ENCODE measurements around the gene TTI1.

DNA sequence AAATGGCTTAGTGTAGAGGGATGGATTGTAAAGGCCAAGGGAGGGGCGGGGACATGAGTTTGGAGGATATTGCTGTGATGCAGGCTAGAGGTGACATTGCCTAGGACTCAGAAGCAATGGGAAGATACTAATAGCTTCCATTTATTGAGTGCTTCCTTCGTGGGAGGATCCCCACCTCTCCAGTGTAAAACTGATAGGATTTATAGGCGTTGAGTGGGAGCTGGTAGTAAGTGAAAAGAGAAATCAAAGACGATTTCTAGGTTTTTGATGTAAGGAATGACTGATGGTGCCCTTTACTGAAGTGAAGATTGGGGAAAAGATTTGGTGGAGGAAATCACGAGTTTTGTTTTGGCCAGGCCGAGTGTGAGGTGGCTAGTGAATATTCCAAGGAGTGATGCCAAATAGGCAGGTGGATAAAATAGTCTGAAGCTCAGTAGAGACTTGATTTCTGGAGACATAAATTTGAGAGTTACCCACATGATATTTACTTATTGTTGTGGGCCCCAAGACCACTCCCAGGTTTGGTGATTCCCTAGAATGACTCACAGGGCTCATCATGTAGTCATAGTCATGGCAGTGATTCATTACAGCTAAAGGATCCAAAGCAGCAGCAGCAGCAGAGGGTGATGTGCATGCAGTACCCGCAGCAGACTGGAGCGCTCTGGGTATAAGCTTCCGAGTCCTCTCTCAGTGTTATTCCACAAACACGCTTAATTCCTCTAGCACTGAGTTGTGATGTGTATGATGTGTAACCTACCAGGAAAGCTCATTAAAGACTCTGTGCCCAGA lies 10.4 kb upstream of the TTI1 start:
- TF ChIP-seq SMC3 (conservative IDR thresholded peaks at IDR 0.05; ENCODE audit: poor library complexity), result no peak
- TF ChIP-seq CTCF (IDR thresholded peaks at IDR 0.05; ENCODE audit: poor library complexity, severe bottlenecking), result no peak
- no peak for TF ChIP-seq RAD21 (conservative IDR thresholded peaks at IDR 0.05)
- TF ChIP-seq, protein P1, sequence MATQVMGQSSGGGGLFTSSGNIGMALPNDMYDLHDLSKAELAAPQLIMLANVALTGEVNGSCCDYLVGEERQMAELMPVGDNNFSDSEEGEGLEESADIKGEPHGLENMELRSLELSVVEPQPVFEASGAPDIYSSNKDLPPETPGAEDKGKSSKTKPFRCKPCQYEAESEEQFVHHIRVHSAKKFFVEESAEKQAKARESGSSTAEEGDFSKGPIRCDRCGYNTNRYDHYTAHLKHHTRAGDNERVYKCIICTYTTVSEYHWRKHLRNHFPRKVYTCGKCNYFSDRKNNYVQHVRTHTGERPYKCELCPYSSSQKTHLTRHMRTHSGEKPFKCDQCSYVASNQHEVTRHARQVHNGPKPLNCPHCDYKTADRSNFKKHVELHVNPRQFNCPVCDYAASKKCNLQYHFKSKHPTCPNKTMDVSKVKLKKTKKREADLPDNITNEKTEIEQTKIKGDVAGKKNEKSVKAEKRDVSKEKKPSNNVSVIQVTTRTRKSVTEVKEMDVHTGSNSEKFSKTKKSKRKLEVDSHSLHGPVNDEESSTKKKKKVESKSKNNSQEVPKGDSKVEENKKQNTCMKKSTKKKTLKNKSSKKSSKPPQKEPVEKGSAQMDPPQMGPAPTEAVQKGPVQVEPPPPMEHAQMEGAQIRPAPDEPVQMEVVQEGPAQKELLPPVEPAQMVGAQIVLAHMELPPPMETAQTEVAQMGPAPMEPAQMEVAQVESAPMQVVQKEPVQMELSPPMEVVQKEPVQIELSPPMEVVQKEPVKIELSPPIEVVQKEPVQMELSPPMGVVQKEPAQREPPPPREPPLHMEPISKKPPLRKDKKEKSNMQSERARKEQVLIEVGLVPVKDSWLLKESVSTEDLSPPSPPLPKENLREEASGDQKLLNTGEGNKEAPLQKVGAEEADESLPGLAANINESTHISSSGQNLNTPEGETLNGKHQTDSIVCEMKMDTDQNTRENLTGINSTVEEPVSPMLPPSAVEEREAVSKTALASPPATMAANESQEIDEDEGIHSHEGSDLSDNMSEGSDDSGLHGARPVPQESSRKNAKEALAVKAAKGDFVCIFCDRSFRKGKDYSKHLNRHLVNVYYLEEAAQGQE (IDR thresholded peaks at IDR 0.05; ENCODE audit: borderline replicate concordance), result no peak
- no peak for TF ChIP-seq EZH2 (IDR thresholded peaks at IDR 0.05; ENCODE audit: borderline replicate concordance, insufficient read depth, low read length, poor library complexity, severe bottlenecking)
- TF ChIP-seq POLR2AphosphoS5 (IDR thresholded peaks at IDR 0.05), result no peak
- no peak for TF ChIP-seq MXI1 (conservative IDR thresholded peaks at IDR 0.05; ENCODE audit: poor library complexity, severe bottlenecking)

All from neural cell (in vitro differentiated cells).